Peyer's patch (tissue), 4 donors: ENCODE results near the gene BMP5.

Experiments used
- CTCF ChIP-seq, 6 experiments: fragments of 450-650 bp in 4 of 6; fragments of 200-600 bp in 2 of 6; sonication (generic) in 1 of 6; IDR thresholded peaks; one replicate each; pipeline ENCODE4 v1.5.1; 2017 to 2019; ENCODE audit warnings: antibody characterized with exemption in 6 of 6, mild to moderate bottlenecking in 3 of 6, moderate library complexity in 1 of 6
- POLR2A ChIP-seq, 2 donors: fragments of 450-650 bp; IDR thresholded peaks; one replicate each; pipeline ENCODE4 v1.5.1; 2017; ENCODE audit warnings: antibody characterized with exemption in 2 of 2, mild to moderate bottlenecking in 2 of 2, moderate library complexity in 2 of 2

GRCh38 chr6:55877283-55877682 is 1.9 kb upstream of the BMP5 start:
- no peak for TF ChIP-seq CTCF (IDR thresholded peaks at IDR 0.05)
- no peak for TF ChIP-seq POLR2A (IDR thresholded peaks at IDR 0.05)
